Adipocyte (in vitro differentiated cells): ENCODE measurements around the gene PARD3.
A peak's percentile ranks its signal among the peaks of the same experiment; 100 is the strongest.

Experiments used
- DNase-seq: peaks from one replicate; pipeline ENCODE4 v3.0.0-alpha.2; 2015; ENCODE audit warnings: low read depth
- H3K27me3 ChIP-seq: replicated peaks from 2 replicates; pipeline ENCODE4 v1.7.0; 2013; ENCODE audit warnings: mild to moderate bottlenecking, low read length, moderate library complexity; ENCODE audit not compliant: control insufficient read depth, insufficient read depth
- H3K36me3 ChIP-seq: 2 replicates; pipeline ENCODE4 v1.7.0; 2013; ENCODE audit warnings: low read length, mild to moderate bottlenecking, moderate library complexity; ENCODE audit not compliant: control insufficient read depth, insufficient read depth, severe bottlenecking
- H3K4me1 ChIP-seq: 2 replicates; pipeline ENCODE4 v1.7.0; 2013; ENCODE audit warnings: mild to moderate bottlenecking, low read length, moderate library complexity; ENCODE audit not compliant: control insufficient read depth, insufficient read depth
- H3K4me3 ChIP-seq: 2 replicates; pipeline ENCODE4 v1.7.0; 2013; ENCODE audit warnings: mild to moderate bottlenecking, low read length, moderate library complexity
- H3K9ac ChIP-seq: 2 replicates; pipeline ENCODE4 v1.7.0; 2013; ENCODE audit warnings: mild to moderate bottlenecking, low read length, moderate library complexity
- H3K9me3 ChIP-seq: 2 replicates; pipeline ENCODE4 v1.7.0; 2013; ENCODE audit warnings: mild to moderate bottlenecking, low read length, moderate library complexity; ENCODE audit not compliant: control insufficient read depth

The PARD3 gene

GRCh38 chr10:34193931-34194626 is 621.0 kb downstream of the PARD3 start:
- no peak overlapping the region for H3K9ac ChIP-seq
- no peaks in the 10 kb centered on the region for H3K9me3 ChIP-seq
- peak; percentile 73 for DNase-seq
- H3K27me3 ChIP-seq, result no peaks in the 10 kb centered on the region
- no peaks in the 10 kb centered on the region for H3K36me3 ChIP-seq
- H3K4me1 ChIP-seq, result peaks cover 10% of the 10 kb centered on the region
- no peak overlapping the region for H3K4me3 ChIP-seq

- H3K9ac ChIP-seq, result no peak overlapping the region
- H3K9me3 ChIP-seq, result no peaks in the 10 kb centered on the region
- H3K27me3 ChIP-seq, result no peaks in the 10 kb centered on the region
- no peak for DNase-seq
- H3K4me1 ChIP-seq, result peaks cover 10% of the 10 kb centered on the region
- no peak overlapping the region for H3K4me3 ChIP-seq
- H3K36me3 ChIP-seq, result no peaks in the 10 kb centered on the region
Measured at GRCh38 chr10:34192646-34193045, 622.5 kb downstream of the PARD3 start.

- peaks cover 10% of the 10 kb centered on the region for H3K4me1 ChIP-seq
- no peaks in the 10 kb centered on the region for H3K9me3 ChIP-seq
- no peak overlapping the region for H3K4me3 ChIP-seq
- H3K27me3 ChIP-seq, result no peaks in the 10 kb centered on the region
- H3K36me3 ChIP-seq, result no peaks in the 10 kb centered on the region
- DNase-seq, result no peak
- no peak overlapping the region for H3K9ac ChIP-seq
Measured at GRCh38 chr10:34191406-34191805, 623.7 kb downstream of the PARD3 start.

GRCh38 chr10:34190580-34190979 is 624.5 kb downstream of the PARD3 start:
- no peaks in the 10 kb centered on the region for H3K27me3 ChIP-seq
- H3K9ac ChIP-seq, result no peak overlapping the region
- DNase-seq, result peak; percentile 13
- no peak overlapping the region for H3K4me3 ChIP-seq
- H3K9me3 ChIP-seq, result no peaks in the 10 kb centered on the region
- H3K36me3 ChIP-seq, result no peaks in the 10 kb centered on the region
- peaks cover 10% of the 10 kb centered on the region for H3K4me1 ChIP-seq

GRCh38 chr10:34189830-34190229 is 625.3 kb downstream of the PARD3 start:
- H3K27me3 ChIP-seq, result no peaks in the 10 kb centered on the region
- H3K4me1 ChIP-seq, result peaks cover 10% of the 10 kb centered on the region

GRCh38 chr10:34188221-34188620 is 626.9 kb downstream of the PARD3 start:
- H3K36me3 ChIP-seq, result no peaks in the 10 kb centered on the region
- H3K9ac ChIP-seq, result no peak overlapping the region
- no peak for DNase-seq
- no peaks in the 10 kb centered on the region for H3K9me3 ChIP-seq
- no peaks in the 10 kb centered on the region for H3K27me3 ChIP-seq
- H3K4me3 ChIP-seq, result no peak overlapping the region
- no peaks in the 10 kb centered on the region for H3K4me1 ChIP-seq

More at GRCh38 chr10:34189830-34190229, 625.3 kb downstream of the PARD3 start:
- H3K9ac ChIP-seq, result no peak overlapping the region
- DNase-seq, result no peak
- no peak overlapping the region for H3K4me3 ChIP-seq
- no peaks in the 10 kb centered on the region for H3K9me3 ChIP-seq
- H3K36me3 ChIP-seq, result no peaks in the 10 kb centered on the region

GRCh38 chr10:34187201-34187600 is 627.9 kb downstream of the PARD3 start:
- H3K9ac ChIP-seq, result no peak overlapping the region
- peak; percentile 67 for DNase-seq
- no peaks in the 10 kb centered on the region for H3K36me3 ChIP-seq
- no peaks in the 10 kb centered on the region for H3K27me3 ChIP-seq
- H3K4me3 ChIP-seq, result no peak overlapping the region
- H3K9me3 ChIP-seq, result no peaks in the 10 kb centered on the region
- no peaks in the 10 kb centered on the region for H3K4me1 ChIP-seq

GRCh38 chr10:34186745-34187144 is 628.4 kb downstream of the PARD3 start:
- H3K4me1 ChIP-seq, result peaks cover 4% of the 10 kb centered on the region
- H3K27me3 ChIP-seq, result no peaks in the 10 kb centered on the region
- no peaks in the 10 kb centered on the region for H3K36me3 ChIP-seq
- DNase-seq, result peak; percentile 8
- no peaks in the 10 kb centered on the region for H3K9me3 ChIP-seq
- no peak overlapping the region for H3K4me3 ChIP-seq
- H3K9ac ChIP-seq, result no peak overlapping the region

- Histone ChIP-seq H3K27me3 (no peaks in the 10 kb centered on the region), H3K4me3 (no peak overlapping the region), H3K36me3 (no peaks in the 10 kb centered on the region), H3K9me3 (no peaks in the 10 kb centered on the region), H3K4me1 (peaks cover 6% of the 10 kb centered on the region), H3K9ac (no peak overlapping the region)
- no peak for DNase-seq
Measured at GRCh38 chr10:34185998-34186397, 629.1 kb downstream of the PARD3 start.

- no peaks in the 10 kb centered on the region for H3K9me3 ChIP-seq
- H3K36me3 ChIP-seq, result no peaks in the 10 kb centered on the region
- H3K4me3 ChIP-seq, result no peak overlapping the region
- H3K9ac ChIP-seq, result no peak overlapping the region
- H3K27me3 ChIP-seq, result no peaks in the 10 kb centered on the region
- DNase-seq, result peak; percentile 12
- H3K4me1 ChIP-seq, result peaks cover 6% of the 10 kb centered on the region
Measured at GRCh38 chr10:34184939-34185386, 630.1 kb downstream of the PARD3 start.

- no peaks in the 10 kb centered on the region for H3K27me3 ChIP-seq
- no peaks in the 10 kb centered on the region for H3K36me3 ChIP-seq
- no peak overlapping the region for H3K4me3 ChIP-seq
- DNase-seq, result no peak
- H3K4me1 ChIP-seq, result peaks cover 6% of the 10 kb centered on the region
- H3K9me3 ChIP-seq, result no peaks in the 10 kb centered on the region
- H3K9ac ChIP-seq, result no peak overlapping the region
Measured at GRCh38 chr10:34184397-34184796, 630.7 kb downstream of the PARD3 start.
